Neural progenitor cell (in vitro differentiated cells): Measurements from ENCODE around the gene KLC1. TPM values are rescaled to one million over a fixed set of nuclear protein-coding genes. Genes with fewer than 3 reads are reported as not detected.
A peak's percentile ranks its signal among the peaks of the same experiment; 100 is the strongest.

Experiments
- DNase-seq: peaks from one replicate; pipeline ENCODE4 v3.0.0-alpha.2; 2016; ENCODE audit warnings: low spot score
- H2AFZ ChIP-seq: fragments of 200-600 bp; sonication (generic); replicated peaks from 2 replicates; pipeline ENCODE4 v1.6.1; 2016; ENCODE audit warnings: antibody characterized with exemption
- H3F3A ChIP-seq: fragments of 200-600 bp; sonication (generic); 2 replicates; pipeline ENCODE4 v1.6.1; 2016; ENCODE audit warnings: antibody characterized with exemption, low read depth
- H3K27ac ChIP-seq: fragments of 200-600 bp; sonication (generic); 2 replicates; pipeline ENCODE4 v1.5.1; 2016; ENCODE audit warnings: mild to moderate bottlenecking
- H3K27me3 ChIP-seq: fragments of 200-600 bp; sonication (generic); 2 replicates; pipeline ENCODE4 v1.6.1; 2016; ENCODE audit warnings: mild to moderate bottlenecking, moderate library complexity
- H3K36me3 ChIP-seq: fragments of 200-600 bp; sonication (generic); 2 replicates; pipeline ENCODE4 v1.5.1; 2016
- H3K4me1 ChIP-seq: fragments of 200-600 bp; sonication (generic); 2 replicates; pipeline ENCODE4 v1.6.1; 2016; ENCODE audit warnings: mixed run types
- H3K4me2 ChIP-seq: fragments of 200-600 bp; sonication (generic); 2 replicates; pipeline ENCODE4 v1.6.1; 2016
- H3K4me3 ChIP-seq: fragments of 200-600 bp; sonication (generic); 2 replicates; pipeline ENCODE4 v1.5.1; 2016
- H3K79me2 ChIP-seq: fragments of 200-600 bp; sonication (generic); 2 replicates; pipeline ENCODE4 v1.6.1; 2016; ENCODE audit warnings: low read depth
- H3K9ac ChIP-seq: fragments of 200-600 bp; sonication (generic); 2 replicates; pipeline ENCODE4 v1.6.1; 2016
- H3K9me3 ChIP-seq: fragments of 200-600 bp; sonication (generic); 2 replicates; pipeline ENCODE4 v1.5.1; 2016; ENCODE audit warnings: low read depth
- H4K20me1 ChIP-seq: fragments of 200-600 bp; sonication (generic); 2 replicates; pipeline ENCODE4 v1.6.1; 2016; ENCODE audit warnings: low read depth
- H3K27ac Mint-ChIP-seq: 3 replicates; pipeline ENCODE4 v1.8.0; 2021; ENCODE audit warnings: mixed read lengths
- H3K27me3 Mint-ChIP-seq: 2 replicates; pipeline ENCODE4 v1.8.0; 2022; ENCODE audit warnings: low read depth, mild to moderate bottlenecking, inconsistent platforms, moderate library complexity, mixed read lengths; ENCODE audit not compliant: insufficient read depth
- H3K36me3 Mint-ChIP-seq: 3 replicates; pipeline ENCODE4 v1.8.0; 2021; ENCODE audit warnings: mixed read lengths
- H3K4me1 Mint-ChIP-seq: 3 replicates; pipeline ENCODE4 v1.8.0; 2021; ENCODE audit warnings: mixed read lengths
- H3K4me3 Mint-ChIP-seq: 3 replicates; pipeline ENCODE4 v1.8.0; 2021; ENCODE audit warnings: mild to moderate bottlenecking, moderate library complexity, mixed read lengths
- H3K9me3 Mint-ChIP-seq: 3 replicates; pipeline ENCODE4 v1.8.0; 2020; ENCODE audit warnings: mixed read lengths
- EZH2 ChIP-seq: fragments of 200-600 bp; sonication (generic); IDR thresholded peaks from 2 replicates; pipeline ENCODE4 v1.6.1; 2017; ENCODE audit warnings: antibody characterized with exemption, mild to moderate bottlenecking, moderate library complexity
- EZH2phosphoT487 ChIP-seq: fragments of 200-600 bp; sonication (generic); IDR thresholded peaks from 2 replicates; pipeline ENCODE4 v1.6.1; 2017; ENCODE audit warnings: antibody characterized with exemption
- total RNA-seq: library from RNA; depleted of rRNA; stranded (reverse); fragments of >200 nt; gene quantifications from 2 replicates; pipeline ENCODE4 v1.2.3, GENCODE V29; 2015; ENCODE audit warnings: low replicate concordance
- TF ChIP-seq, protein P1 (sequence below): fragments of 200-600 bp; sonication (generic); IDR thresholded peaks from 2 replicates; pipeline ENCODE4 v1.5.1; 2017; ENCODE audit warnings: antibody characterized with exemption, mild to moderate bottlenecking

KLC1 gene
- total RNA-seq, 1 donor from 2014 or later: 163 TPM

DNA sequence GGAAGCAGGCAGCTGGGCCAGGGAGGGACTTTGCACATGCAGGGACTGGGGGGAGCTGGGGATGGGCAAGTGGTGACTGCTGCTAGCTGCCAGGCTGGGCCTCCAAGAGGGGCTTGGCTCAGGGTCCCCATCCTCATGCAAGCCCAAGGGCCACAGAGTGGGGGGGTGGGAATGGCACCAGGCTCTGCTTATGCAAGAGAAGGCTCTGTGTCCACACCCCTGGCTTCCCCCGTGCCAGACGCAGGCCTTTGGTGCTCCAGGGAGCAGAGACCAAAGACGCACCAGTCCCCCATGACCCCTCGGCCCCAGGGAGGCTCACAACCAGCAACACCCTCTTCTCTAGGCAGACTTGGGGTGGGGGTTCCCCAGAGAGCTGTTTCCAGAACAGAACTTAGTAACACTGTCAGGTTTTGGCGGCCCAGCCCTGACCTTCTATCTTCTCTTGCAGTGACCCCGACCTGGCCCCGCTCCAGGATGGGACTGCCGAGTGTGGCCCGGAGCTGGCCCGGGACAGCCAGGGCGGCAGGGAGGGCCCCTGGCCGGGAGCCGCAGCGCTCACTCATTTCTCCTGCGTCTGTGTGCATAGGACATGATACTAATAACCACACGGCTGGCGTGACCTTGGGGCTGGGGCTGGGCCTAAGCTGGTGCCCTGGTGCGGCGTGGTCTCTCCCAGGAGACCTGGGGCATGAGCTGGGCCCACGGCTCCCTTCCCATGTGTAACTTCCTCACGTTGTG lies 71.9 kb downstream of the KLC1 start:
- Mint-ChIP-seq H3K4me3 (no peak overlapping the region), H3K36me3 (peaks cover 16% of the 10 kb centered on the region), H3K9me3 (no peaks in the 10 kb centered on the region), H3K27ac (no peak overlapping the region), H3K27me3 (peaks cover 9% of the 10 kb centered on the region), H3K4me1 (peaks cover 40% of the 10 kb centered on the region)
- no peaks in the 10 kb centered on the region for H3K79me2 ChIP-seq
- H3F3A ChIP-seq: peaks cover 8% of the 10 kb centered on the region
- H3K27ac ChIP-seq: no peak overlapping the region
- H3K4me3 ChIP-seq: no peak overlapping the region
- TF ChIP-seq, protein P1, sequence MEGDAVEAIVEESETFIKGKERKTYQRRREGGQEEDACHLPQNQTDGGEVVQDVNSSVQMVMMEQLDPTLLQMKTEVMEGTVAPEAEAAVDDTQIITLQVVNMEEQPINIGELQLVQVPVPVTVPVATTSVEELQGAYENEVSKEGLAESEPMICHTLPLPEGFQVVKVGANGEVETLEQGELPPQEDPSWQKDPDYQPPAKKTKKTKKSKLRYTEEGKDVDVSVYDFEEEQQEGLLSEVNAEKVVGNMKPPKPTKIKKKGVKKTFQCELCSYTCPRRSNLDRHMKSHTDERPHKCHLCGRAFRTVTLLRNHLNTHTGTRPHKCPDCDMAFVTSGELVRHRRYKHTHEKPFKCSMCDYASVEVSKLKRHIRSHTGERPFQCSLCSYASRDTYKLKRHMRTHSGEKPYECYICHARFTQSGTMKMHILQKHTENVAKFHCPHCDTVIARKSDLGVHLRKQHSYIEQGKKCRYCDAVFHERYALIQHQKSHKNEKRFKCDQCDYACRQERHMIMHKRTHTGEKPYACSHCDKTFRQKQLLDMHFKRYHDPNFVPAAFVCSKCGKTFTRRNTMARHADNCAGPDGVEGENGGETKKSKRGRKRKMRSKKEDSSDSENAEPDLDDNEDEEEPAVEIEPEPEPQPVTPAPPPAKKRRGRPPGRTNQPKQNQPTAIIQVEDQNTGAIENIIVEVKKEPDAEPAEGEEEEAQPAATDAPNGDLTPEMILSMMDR: no peak
- TF ChIP-seq EZH2phosphoT487 (no peak), EZH2 (no peak)
- DNase-seq: no peak
- no peak overlapping the region for H3K9ac ChIP-seq
- H4K20me1 ChIP-seq: peaks cover 44% of the 10 kb centered on the region
- H3K4me2 ChIP-seq: no peak overlapping the region
- no peak overlapping the region for H2AFZ ChIP-seq
- no peaks in the 10 kb centered on the region for H3K36me3 ChIP-seq
- no peaks in the 10 kb centered on the region for H3K4me1 ChIP-seq
- no peaks in the 10 kb centered on the region for H3K9me3 ChIP-seq
- no peaks in the 10 kb centered on the region for H3K27me3 ChIP-seq

DNA sequence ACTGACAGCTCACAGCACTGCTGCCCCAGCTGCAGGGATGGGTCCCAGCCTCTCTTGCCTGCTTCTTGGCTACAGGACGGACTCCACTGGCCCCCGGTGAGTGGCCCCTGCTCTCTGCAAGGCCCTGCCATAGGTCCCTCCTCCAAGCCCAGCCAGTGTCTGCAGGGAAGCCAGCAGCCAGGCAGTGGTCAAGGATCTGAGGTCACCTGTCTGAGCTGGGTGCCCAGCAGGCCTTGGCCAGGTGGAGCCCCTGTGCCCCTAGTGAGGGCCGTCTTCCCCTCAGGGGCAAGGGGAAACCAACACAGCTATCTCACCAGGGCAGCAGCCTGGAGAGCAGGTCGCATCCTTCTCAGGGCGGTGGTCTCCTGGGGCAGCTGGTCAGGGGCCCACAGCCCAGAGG lies 73.1 kb downstream of the KLC1 start:
- H3K79me2 ChIP-seq: no peaks in the 10 kb centered on the region
- H3K4me2 ChIP-seq: no peak overlapping the region
- TF ChIP-seq, protein P1: no peak
- TF ChIP-seq EZH2 (no peak), EZH2phosphoT487 (no peak)
- peaks cover 28% of the 10 kb centered on the region for H3K4me1 Mint-ChIP-seq
- no peaks in the 10 kb centered on the region for H3K9me3 Mint-ChIP-seq
- H3K27ac ChIP-seq: no peak overlapping the region
- no peaks in the 10 kb centered on the region for H3K36me3 ChIP-seq
- peak overlapping the region; percentile 31 for H3K27ac Mint-ChIP-seq
- H4K20me1 ChIP-seq: peaks cover 34% of the 10 kb centered on the region
- no peak overlapping the region for H3K4me3 ChIP-seq
- H3K36me3 Mint-ChIP-seq: peaks cover 16% of the 10 kb centered on the region
- no peak for DNase-seq
- H3K27me3 ChIP-seq: no peaks in the 10 kb centered on the region
- H3K4me1 ChIP-seq: no peaks in the 10 kb centered on the region
- peaks cover 9% of the 10 kb centered on the region for H3K27me3 Mint-ChIP-seq
- H2AFZ ChIP-seq: no peak overlapping the region
- H3K9ac ChIP-seq: no peak overlapping the region
- no peaks in the 10 kb centered on the region for H3K9me3 ChIP-seq
- H3K4me3 Mint-ChIP-seq: no peak overlapping the region
- peaks cover 8% of the 10 kb centered on the region for H3F3A ChIP-seq

DNA sequence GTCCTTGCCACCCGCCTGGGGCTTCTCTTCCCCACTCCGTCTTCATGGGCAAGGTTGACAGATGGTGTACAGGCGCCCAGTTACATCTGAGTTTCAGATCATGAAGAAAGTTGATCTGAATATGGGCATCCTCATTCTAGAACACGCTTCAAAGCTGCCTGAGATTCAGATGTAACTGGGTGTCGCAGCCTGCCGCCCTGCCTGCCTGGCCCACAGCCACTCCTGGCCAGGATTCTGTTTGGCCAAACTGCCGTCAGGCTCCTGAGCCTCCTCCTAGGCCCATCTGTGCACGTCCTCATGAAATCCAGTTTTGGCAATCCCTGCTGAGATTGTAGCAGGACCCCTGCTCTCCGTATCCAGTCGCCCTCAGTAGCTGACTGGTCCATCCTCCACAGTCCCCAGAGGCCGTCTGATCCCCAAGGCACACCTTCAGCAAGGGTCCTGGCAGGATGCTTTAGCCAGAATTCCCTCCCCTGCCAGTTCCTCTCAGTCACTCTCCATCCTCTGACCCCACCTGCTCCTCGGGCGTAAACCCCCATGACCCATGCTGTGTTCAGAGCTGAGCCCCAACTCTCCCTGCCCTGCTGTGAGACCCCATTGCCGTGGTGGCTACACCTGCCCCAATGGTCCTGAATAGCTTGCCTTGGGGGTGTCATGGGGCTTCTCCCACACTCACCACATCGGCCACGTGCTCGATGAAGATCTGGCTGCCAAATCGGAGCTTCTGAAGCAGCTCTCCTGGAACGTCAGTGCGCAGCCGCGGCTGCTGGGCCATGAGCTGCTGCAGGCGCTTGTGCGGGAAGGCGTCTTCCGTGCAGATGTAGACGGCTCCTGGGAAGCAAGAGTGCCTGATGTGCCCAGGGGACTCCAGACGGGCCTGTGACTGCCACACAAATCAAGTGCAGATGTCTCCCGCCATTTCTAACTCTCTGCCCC lies 73.8 kb downstream of the KLC1 start:
- peak overlapping the region; percentile 76 for H3K27ac Mint-ChIP-seq
- H3K9me3 ChIP-seq: no peaks in the 10 kb centered on the region
- H3K9ac ChIP-seq: no peak overlapping the region
- no peaks in the 10 kb centered on the region for H3K4me1 ChIP-seq
- H3K36me3 Mint-ChIP-seq: peaks cover 16% of the 10 kb centered on the region
- H3K36me3 ChIP-seq: no peaks in the 10 kb centered on the region
- H2AFZ ChIP-seq: no peak overlapping the region
- DNase-seq: no peak
- H3K27me3 Mint-ChIP-seq: peaks cover 9% of the 10 kb centered on the region
- H3K27me3 ChIP-seq: no peaks in the 10 kb centered on the region
- no peak for TF ChIP-seq EZH2phosphoT487
- TF ChIP-seq, protein P1: no peak
- no peak for TF ChIP-seq EZH2
- no peak overlapping the region for H3K27ac ChIP-seq
- no peak overlapping the region for H3K4me3 ChIP-seq
- peaks cover 26% of the 10 kb centered on the region for H3K4me1 Mint-ChIP-seq
- H3K9me3 Mint-ChIP-seq: no peaks in the 10 kb centered on the region
- H3K79me2 ChIP-seq: no peaks in the 10 kb centered on the region
- no peak overlapping the region for H3K4me2 ChIP-seq
- peaks cover 8% of the 10 kb centered on the region for H3F3A ChIP-seq
- H4K20me1 ChIP-seq: peaks cover 32% of the 10 kb centered on the region
- no peak overlapping the region for H3K4me3 Mint-ChIP-seq
